ENCODE data around the gene BTK. TPM values are rescaled to one million over a fixed set of nuclear protein-coding genes. Genes with fewer than 3 reads are reported as not detected.

The BTK gene
- total and polyA plus RNA-seq, 9 of the 15 experiments (the other 6 are each of a cell fraction or from before 2014, with no cell fraction given): 14.9 to 93.4 (median 65.2) TPM

DNA sequence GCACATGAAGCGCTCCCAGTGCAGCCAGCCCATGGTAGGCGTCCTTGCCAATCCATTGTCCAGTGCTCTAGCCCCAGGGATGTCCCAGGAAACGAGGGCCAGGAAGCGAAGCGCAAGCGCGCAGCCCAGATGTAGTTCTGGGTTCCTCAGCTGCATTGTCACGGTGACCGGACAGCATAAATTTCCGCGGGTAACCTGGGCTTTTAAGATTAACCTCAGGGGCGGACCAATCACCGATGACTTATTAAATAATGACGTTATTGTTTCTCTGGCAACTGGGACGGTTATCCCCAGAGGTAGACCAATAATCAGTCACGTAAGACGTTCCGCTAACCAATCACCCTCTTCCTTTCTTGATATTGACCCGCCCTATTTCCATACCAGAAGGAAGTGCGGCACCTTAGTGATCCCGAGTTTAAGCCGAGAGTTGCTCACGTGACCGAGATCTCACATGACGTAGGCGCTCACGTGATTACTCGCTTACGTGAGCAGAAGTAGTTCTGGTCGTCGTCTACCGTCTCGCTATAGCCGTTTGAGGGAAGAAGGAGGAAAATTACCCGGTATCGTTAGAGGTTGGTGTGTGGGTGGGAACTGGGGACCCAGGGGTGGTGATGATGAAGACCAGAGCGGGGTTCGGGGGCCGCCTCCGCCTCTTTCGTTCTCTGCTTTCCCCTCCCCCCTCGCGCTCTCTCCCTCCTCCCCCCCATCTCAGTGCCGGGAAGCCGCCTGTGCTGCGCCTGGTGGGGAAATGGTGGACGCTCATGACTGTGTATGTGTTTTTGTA, 21.9 kb upstream of the BTK start, which contains the start of the genes GLA and HNRNPH2 (continued):
- TF ChIP-seq SMAD1 (IDR thresholded peaks at IDR 0.05; ENCODE audit: low read depth, low read length, partially characterized antibody): no peak
- TF ChIP-seq PRPF4 (IDR thresholded peaks at IDR 0.05; ENCODE audit: insufficient read depth, low read depth, low read length, poor library complexity, severe bottlenecking): no peak
- peak; percentile 84 for TF ChIP-seq DIDO1 (tag; IDR thresholded peaks at IDR 0.05; ENCODE audit: low read depth)
- no peak for TF ChIP-seq PHF21A (IDR thresholded peaks at IDR 0.05; ENCODE audit: borderline replicate concordance, low read depth)
- TF ChIP-seq, protein P1, sequence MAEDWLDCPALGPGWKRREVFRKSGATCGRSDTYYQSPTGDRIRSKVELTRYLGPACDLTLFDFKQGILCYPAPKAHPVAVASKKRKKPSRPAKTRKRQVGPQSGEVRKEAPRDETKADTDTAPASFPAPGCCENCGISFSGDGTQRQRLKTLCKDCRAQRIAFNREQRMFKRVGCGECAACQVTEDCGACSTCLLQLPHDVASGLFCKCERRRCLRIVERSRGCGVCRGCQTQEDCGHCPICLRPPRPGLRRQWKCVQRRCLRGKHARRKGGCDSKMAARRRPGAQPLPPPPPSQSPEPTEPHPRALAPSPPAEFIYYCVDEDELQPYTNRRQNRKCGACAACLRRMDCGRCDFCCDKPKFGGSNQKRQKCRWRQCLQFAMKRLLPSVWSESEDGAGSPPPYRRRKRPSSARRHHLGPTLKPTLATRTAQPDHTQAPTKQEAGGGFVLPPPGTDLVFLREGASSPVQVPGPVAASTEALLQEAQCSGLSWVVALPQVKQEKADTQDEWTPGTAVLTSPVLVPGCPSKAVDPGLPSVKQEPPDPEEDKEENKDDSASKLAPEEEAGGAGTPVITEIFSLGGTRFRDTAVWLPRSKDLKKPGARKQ (CRISPR knock-in tag; IDR thresholded peaks at IDR 0.05): no peak
- TF ChIP-seq, protein P2, sequence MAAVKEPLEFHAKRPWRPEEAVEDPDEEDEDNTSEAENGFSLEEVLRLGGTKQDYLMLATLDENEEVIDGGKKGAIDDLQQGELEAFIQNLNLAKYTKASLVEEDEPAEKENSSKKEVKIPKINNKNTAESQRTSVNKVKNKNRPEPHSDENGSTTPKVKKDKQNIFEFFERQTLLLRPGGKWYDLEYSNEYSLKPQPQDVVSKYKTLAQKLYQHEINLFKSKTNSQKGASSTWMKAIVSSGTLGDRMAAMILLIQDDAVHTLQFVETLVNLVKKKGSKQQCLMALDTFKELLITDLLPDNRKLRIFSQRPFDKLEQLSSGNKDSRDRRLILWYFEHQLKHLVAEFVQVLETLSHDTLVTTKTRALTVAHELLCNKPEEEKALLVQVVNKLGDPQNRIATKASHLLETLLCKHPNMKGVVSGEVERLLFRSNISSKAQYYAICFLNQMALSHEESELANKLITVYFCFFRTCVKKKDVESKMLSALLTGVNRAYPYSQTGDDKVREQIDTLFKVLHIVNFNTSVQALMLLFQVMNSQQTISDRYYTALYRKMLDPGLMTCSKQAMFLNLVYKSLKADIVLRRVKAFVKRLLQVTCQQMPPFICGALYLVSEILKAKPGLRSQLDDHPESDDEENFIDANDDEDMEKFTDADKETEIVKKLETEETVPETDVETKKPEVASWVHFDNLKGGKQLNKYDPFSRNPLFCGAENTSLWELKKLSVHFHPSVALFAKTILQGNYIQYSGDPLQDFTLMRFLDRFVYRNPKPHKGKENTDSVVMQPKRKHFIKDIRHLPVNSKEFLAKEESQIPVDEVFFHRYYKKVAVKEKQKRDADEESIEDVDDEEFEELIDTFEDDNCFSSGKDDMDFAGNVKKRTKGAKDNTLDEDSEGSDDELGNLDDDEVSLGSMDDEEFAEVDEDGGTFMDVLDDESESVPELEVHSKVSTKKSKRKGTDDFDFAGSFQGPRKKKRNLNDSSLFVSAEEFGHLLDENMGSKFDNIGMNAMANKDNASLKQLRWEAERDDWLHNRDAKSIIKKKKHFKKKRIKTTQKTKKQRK (IDR thresholded peaks at IDR 0.05; ENCODE audit: borderline replicate concordance, low read depth, low read length): no peak
- TF ChIP-seq FOXK1 (CRISPR knock-in tag; IDR thresholded peaks at IDR 0.05; ENCODE audit: borderline replicate concordance): no peak
- no peak for TF ChIP-seq ZNF232 (CRISPR knock-in tag; IDR thresholded peaks at IDR 0.05)
- TF ChIP-seq POLR3G (IDR thresholded peaks at IDR 0.05; ENCODE audit: extremely low read depth, insufficient read length, insufficient replicate concordance): no peak
- no peak for TF ChIP-seq HNRNPH1 (optimal IDR thresholded peaks at IDR 0.05; ENCODE audit: low read depth, low read length)
- TF ChIP-seq HDAC2 (IDR thresholded peaks at IDR 0.05): peak; percentile 84
- TF ChIP-seq, protein P3, sequence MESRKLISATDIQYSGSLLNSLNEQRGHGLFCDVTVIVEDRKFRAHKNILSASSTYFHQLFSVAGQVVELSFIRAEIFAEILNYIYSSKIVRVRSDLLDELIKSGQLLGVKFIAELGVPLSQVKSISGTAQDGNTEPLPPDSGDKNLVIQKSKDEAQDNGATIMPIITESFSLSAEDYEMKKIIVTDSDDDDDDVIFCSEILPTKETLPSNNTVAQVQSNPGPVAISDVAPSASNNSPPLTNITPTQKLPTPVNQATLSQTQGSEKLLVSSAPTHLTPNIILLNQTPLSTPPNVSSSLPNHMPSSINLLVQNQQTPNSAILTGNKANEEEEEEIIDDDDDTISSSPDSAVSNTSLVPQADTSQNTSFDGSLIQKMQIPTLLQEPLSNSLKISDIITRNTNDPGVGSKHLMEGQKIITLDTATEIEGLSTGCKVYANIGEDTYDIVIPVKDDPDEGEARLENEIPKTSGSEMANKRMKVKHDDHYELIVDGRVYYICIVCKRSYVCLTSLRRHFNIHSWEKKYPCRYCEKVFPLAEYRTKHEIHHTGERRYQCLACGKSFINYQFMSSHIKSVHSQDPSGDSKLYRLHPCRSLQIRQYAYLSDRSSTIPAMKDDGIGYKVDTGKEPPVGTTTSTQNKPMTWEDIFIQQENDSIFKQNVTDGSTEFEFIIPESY (CRISPR knock-in tag; IDR thresholded peaks at IDR 0.05): no peak
- TF ChIP-seq NFE2 (IDR thresholded peaks at IDR 0.05; ENCODE audit: low read depth): peak; percentile 84
- no peak for TF ChIP-seq TSC22D4 (tag; IDR thresholded peaks at IDR 0.05)
- TF ChIP-seq, protein P4, sequence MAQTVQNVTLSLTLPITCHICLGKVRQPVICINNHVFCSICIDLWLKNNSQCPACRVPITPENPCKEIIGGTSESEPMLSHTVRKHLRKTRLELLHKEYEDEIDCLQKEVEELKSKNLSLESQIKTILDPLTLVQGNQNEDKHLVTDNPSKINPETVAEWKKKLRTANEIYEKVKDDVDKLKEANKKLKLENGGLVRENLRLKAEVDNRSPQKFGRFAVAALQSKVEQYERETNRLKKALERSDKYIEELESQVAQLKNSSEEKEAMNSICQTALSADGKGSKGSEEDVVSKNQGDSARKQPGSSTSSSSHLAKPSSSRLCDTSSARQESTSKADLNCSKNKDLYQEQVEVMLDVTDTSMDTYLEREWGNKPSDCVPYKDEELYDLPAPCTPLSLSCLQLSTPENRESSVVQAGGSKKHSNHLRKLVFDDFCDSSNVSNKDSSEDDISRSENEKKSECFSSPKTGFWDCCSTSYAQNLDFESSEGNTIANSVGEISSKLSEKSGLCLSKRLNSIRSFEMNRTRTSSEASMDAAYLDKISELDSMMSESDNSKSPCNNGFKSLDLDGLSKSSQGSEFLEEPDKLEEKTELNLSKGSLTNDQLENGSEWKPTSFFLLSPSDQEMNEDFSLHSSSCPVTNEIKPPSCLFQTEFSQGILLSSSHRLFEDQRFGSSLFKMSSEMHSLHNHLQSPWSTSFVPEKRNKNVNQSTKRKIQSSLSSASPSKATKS (CRISPR knock-in tag; IDR thresholded peaks at IDR 0.05): no peak
